Measurements from ENCODE around the gene SMIM36. TPM values are rescaled to one million over a fixed set of nuclear protein-coding genes. Genes with fewer than 3 reads are reported as not detected.

SMIM36 gene
- total RNA-seq, 2 experiments from 2014 or later = not detected

DNA sequence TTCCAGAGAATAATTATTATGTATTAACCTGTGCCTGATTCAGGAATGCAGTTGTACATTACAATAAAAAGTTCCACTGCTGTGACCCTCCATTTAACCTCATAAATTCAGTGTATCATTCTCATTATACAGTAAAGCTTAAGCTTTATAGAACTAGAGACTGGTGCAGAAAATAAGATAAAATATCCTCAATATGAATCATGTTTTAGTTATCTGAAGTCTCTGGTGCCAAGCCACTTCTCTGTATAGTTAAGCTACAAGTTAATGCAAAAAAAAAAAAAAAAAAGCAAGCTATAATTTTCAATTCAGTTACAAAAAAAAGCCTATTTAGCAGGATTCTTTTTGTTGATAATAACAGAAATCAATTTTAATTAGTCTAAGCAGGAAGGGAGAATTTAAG lies 22.4 kb upstream of the SMIM36 start:
- DNase-seq (ENCODE audit: low spot score) = no peak
- no peaks in the 10 kb centered on the region for H3K9me2 ChIP-seq (ENCODE audit: insufficient read depth, low read length)
- H3K4me3 ChIP-seq (ENCODE audit: low read depth, low read length, poor library complexity, severe bottlenecking) = no peak overlapping the region
- no peaks in the 10 kb centered on the region for H3K79me2 ChIP-seq (ENCODE audit: insufficient read depth, low read depth, low read length)
- H3K9me3 ChIP-seq (ENCODE audit: low read length) = no peaks in the 10 kb centered on the region
- H3K36me3 ChIP-seq (ENCODE audit: insufficient read depth, low read length) = no peaks in the 10 kb centered on the region
- POLR2A ChIA-PET = interaction anchor here (0.9 to 1.3 kb wide), 3 partner anchors 22 to 184 kb away, joined by 3 read pairs; no protein-coding TSS in a partner anchor
- H3K4me1 ChIP-seq (ENCODE audit: insufficient read depth, low read length, poor library complexity, severe bottlenecking) = no peaks in the 10 kb centered on the region
- TF ChIP-seq, protein P1, sequence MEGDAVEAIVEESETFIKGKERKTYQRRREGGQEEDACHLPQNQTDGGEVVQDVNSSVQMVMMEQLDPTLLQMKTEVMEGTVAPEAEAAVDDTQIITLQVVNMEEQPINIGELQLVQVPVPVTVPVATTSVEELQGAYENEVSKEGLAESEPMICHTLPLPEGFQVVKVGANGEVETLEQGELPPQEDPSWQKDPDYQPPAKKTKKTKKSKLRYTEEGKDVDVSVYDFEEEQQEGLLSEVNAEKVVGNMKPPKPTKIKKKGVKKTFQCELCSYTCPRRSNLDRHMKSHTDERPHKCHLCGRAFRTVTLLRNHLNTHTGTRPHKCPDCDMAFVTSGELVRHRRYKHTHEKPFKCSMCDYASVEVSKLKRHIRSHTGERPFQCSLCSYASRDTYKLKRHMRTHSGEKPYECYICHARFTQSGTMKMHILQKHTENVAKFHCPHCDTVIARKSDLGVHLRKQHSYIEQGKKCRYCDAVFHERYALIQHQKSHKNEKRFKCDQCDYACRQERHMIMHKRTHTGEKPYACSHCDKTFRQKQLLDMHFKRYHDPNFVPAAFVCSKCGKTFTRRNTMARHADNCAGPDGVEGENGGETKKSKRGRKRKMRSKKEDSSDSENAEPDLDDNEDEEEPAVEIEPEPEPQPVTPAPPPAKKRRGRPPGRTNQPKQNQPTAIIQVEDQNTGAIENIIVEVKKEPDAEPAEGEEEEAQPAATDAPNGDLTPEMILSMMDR (conservative IDR thresholded peaks at IDR 0.05; ENCODE audit: low read length) = no peak
- TF ChIP-seq EZH2phosphoT487 (IDR thresholded peaks at IDR 0.05; ENCODE audit: borderline replicate concordance, low read depth, low read length) = no peak
- intact Hi-C loops (cut with micrococcal nuclease; ENCODE audit: unreplicated experiment) = no loop called here
- no TSS peak for BruUV-seq (replicated peaks)
- H3K4me2 ChIP-seq (ENCODE audit: low read length) = no peak overlapping the region
- no peaks in the 10 kb centered on the region for H4K20me1 ChIP-seq (ENCODE audit: insufficient read depth, low read length)
- CTCF ChIA-PET (ENCODE audit: unreplicated experiment) = no interaction called here
- H2AFZ ChIP-seq (ENCODE audit: low read length) = no peak overlapping the region
- no peak overlapping the region for H3K27ac ChIP-seq (ENCODE audit: low read depth, low read length, poor library complexity, severe bottlenecking)

DNA sequence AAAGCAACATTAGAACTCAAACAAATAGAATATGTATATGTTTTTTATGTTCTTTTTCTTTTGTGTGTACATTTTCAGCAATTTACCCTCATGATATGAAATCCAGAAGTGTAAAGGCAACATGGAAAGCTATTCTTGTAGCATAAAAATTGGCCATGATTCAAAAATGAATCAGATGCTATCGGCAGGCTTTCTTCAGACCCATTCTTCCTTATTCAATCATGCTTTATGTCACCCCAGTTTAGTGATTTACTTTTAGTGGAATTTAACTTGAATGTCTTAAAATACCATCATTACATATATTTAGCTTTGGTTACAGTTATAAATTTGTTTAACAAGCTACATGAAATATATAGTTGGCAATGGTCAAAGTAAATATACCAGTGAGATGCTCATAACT lies 21.4 kb upstream of the SMIM36 start:
- H3K9me3 ChIP-seq (ENCODE audit: low read length) = no peaks in the 10 kb centered on the region
- H3K4me2 ChIP-seq (ENCODE audit: low read length) = no peak overlapping the region
- BruUV-seq (replicated peaks) = no TSS peak
- H4K20me1 ChIP-seq (ENCODE audit: insufficient read depth, low read length) = no peaks in the 10 kb centered on the region
- no peak overlapping the region for H2AFZ ChIP-seq (ENCODE audit: low read length)
- H3K36me3 ChIP-seq (ENCODE audit: insufficient read depth, low read length) = no peaks in the 10 kb centered on the region
- no peak overlapping the region for H3K27ac ChIP-seq (ENCODE audit: low read depth, low read length, poor library complexity, severe bottlenecking)
- TF ChIP-seq, protein P1 (conservative IDR thresholded peaks at IDR 0.05; ENCODE audit: low read length) = no peak
- no peak for TF ChIP-seq EZH2phosphoT487 (IDR thresholded peaks at IDR 0.05; ENCODE audit: borderline replicate concordance, low read depth, low read length)
- no peaks in the 10 kb centered on the region for H3K9me2 ChIP-seq (ENCODE audit: insufficient read depth, low read length)
- POLR2A ChIA-PET = interaction anchor here (0.6 to 0.9 kb wide), 3 partner anchors 80 to 1753 kb away, joined by 3 read pairs; no protein-coding TSS in a partner anchor
- DNase-seq (ENCODE audit: low spot score) = no peak
- intact Hi-C loops (cut with micrococcal nuclease; ENCODE audit: unreplicated experiment) = no loop called here
- no peaks in the 10 kb centered on the region for H3K4me1 ChIP-seq (ENCODE audit: insufficient read depth, low read length, poor library complexity, severe bottlenecking)
- H3K4me3 ChIP-seq (ENCODE audit: low read depth, low read length, poor library complexity, severe bottlenecking) = no peak overlapping the region
- CTCF ChIA-PET (ENCODE audit: unreplicated experiment) = interaction anchor here (0.6 kb wide), 1 partner anchor 13 kb away, joined by 3 read pairs; no protein-coding TSS in a partner anchor
- H3K79me2 ChIP-seq (ENCODE audit: insufficient read depth, low read depth, low read length) = no peaks in the 10 kb centered on the region

DNA sequence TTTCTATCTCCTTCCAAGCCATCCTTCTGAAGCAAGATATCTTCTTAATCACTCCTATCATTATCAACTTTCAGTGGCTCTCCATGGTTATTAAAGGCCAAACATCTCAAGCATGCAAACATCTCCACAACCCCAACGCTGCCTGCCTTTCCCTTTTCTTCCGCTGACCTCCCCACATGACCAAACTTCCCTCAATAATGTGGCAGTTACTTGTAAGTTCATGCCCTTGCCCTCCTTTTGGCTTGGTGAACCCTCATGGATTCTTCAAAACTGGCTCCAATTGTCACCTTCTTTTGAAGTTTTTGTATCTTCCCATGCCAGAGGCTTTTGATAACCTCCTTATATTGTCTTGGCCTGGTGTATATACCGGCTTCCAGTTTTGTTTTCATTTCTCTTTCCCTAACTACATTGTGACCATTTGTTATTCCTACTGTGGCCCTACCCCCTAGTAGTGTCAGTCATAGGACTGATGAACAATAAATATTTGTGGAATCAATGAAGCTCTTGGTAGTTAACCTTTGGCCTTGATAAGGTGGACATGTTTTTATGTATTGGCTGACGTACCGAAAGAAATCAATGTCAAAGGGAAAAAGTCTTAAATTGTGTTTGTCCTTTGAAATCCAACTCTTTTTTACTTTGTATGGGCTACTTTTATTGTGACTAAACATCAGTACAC lies 19.9 kb upstream of the SMIM36 start:
- CTCF ChIA-PET (ENCODE audit: unreplicated experiment) = no interaction called here
- no peaks in the 10 kb centered on the region for H3K79me2 ChIP-seq (ENCODE audit: insufficient read depth, low read depth, low read length)
- intact Hi-C loops (cut with micrococcal nuclease; ENCODE audit: unreplicated experiment) = no loop called here

More for the DNA sequence above, 19.9 kb upstream of the SMIM36 start:
- Histone ChIP-seq H4K20me1 (ENCODE audit: insufficient read depth, low read length) (no peaks in the 10 kb centered on the region), H3K27ac (ENCODE audit: low read depth, low read length, poor library complexity, severe bottlenecking) (no peak overlapping the region), H3K4me3 (ENCODE audit: low read depth, low read length, poor library complexity, severe bottlenecking) (no peak overlapping the region), H3K9me2 (ENCODE audit: insufficient read depth, low read length) (no peaks in the 10 kb centered on the region), H2AFZ (ENCODE audit: low read length) (no peak overlapping the region), H3K36me3 (ENCODE audit: insufficient read depth, low read length) (no peaks in the 10 kb centered on the region), H3K9me3 (ENCODE audit: low read length) (no peaks in the 10 kb centered on the region), H3K4me1 (ENCODE audit: insufficient read depth, low read length, poor library complexity, severe bottlenecking) (no peaks in the 10 kb centered on the region), H3K4me2 (ENCODE audit: low read length) (no peak overlapping the region)
- no peak for DNase-seq (ENCODE audit: low spot score)
- TF ChIP-seq, protein P1 (conservative IDR thresholded peaks at IDR 0.05; ENCODE audit: low read length) = no peak
- TF ChIP-seq EZH2phosphoT487 (IDR thresholded peaks at IDR 0.05; ENCODE audit: borderline replicate concordance, low read depth, low read length) = no peak
- no TSS peak for BruUV-seq (replicated peaks)
- POLR2A ChIA-PET = interaction anchor here (0.7 kb wide), 1 partner anchor 24 kb away, joined by 3 read pairs; no protein-coding TSS in a partner anchor
